K562 (cell line): ENCODE measurements around the gene ECSCR. TPM values are rescaled to one million over a fixed set of nuclear protein-coding genes. Genes with fewer than 3 reads are reported as not detected.

Source experiments
- ATAC-seq: fragments of 200-7000 bp; cut with Tn5 transposase; 3 replicates; pipeline ENCODE4 v1.9.1; 2020; ENCODE audit warnings: moderate library complexity
- BruUV-seq: library from RNA; stranded (reverse); fragments of 400-500 nt; replicated peaks from 2 replicates; lab custom pipeline; 2021; lab: Mats Ljungman, UMichigan
- CTCF ChIA-PET: fragments of 300-600 bp; formaldehyde crosslinking; extraction: SDS; loops from one replicate; lab custom pipeline; 2021; ENCODE audit warnings: low intra/inter-chr PET ratio; lab: Yijun Ruan, JAX
- POLR2A ChIA-PET: fragments of 300-600, 350-650 bp; sonication (Branson Sonifier 250); formaldehyde crosslinking; extraction: SDS; loops from one replicate; lab custom pipeline; 2021; ENCODE audit warnings: antibody characterized with exemption, inconsistent platforms; lab: Yijun Ruan, JAX
- DNase-seq, 4 experiments: peaks; one replicate each; pipeline versions ENCODE4 v3.0.0 to v3.0.0-alpha.2; 2011 to 2018; ENCODE audit warnings: low spot score in 3 of 4, mixed read lengths in 3 of 4; ENCODE audit errors: extremely low read depth in 1 of 4
- FAIRE-seq: peaks from 2 replicates; lab custom pipeline; 2011; peaks lifted over from hg19 to GRCh38; lab: Jason Lieb, UNC
- H2AFZ ChIP-seq: 2 replicates; pipeline ENCODE4 v1.6.0; 2011; ENCODE audit warnings: low read depth, low read length, control low read depth, inconsistent platforms
- H3K27ac ChIP-seq: fragments of 200-600 bp; 3 replicates; pipeline ENCODE4 v1.8.0; 2011; ENCODE audit warnings: low read depth, mild to moderate bottlenecking, control low read depth, inconsistent platforms, low read length, moderate library complexity, mixed read lengths; ENCODE audit errors: extremely low read depth
- H3K27me3 ChIP-seq, 2 experiments: fragments of 300-600 bp in 1 of 2; 2 replicates in 1 of 2; 3 replicates in 1 of 2; pipeline versions ENCODE4 v1.6.0 to v1.8.0; 2011; ENCODE audit warnings: inconsistent platforms in 2 of 2, low read length in 2 of 2, mild to moderate bottlenecking in 1 of 2, mixed read lengths in 1 of 2, moderate library complexity in 1 of 2; ENCODE audit not compliant: control insufficient read depth in 2 of 2, insufficient read depth in 2 of 2
- H3K36me3 ChIP-seq: fragments of 300-600 bp; 3 replicates; pipeline ENCODE4 v1.8.0; 2011; ENCODE audit warnings: mild to moderate bottlenecking, low read length, inconsistent platforms; ENCODE audit not compliant: control insufficient read depth, insufficient read depth
- H3K4me1 ChIP-seq, 2 experiments: fragments of 200-600 bp in 1 of 2; replicated peaks in 1 of 2; 2 replicates in 1 of 2; 3 replicates in 1 of 2; pipeline versions ENCODE4 v1.5.1 to v1.8.0; 2011; ENCODE audit warnings: inconsistent platforms in 2 of 2, low read length in 2 of 2, mild to moderate bottlenecking in 1 of 2, mixed read lengths in 1 of 2, moderate library complexity in 1 of 2; ENCODE audit not compliant: control insufficient read depth in 2 of 2, insufficient read depth in 2 of 2
- H3K4me2 ChIP-seq: 2 replicates; pipeline ENCODE4 v1.6.1; 2011; ENCODE audit warnings: low read length, control low read depth, inconsistent platforms, mixed read lengths; ENCODE audit not compliant: insufficient read depth
- H3K4me3 ChIP-seq: fragments of 200-600 bp; sonication (generic), shearing (Covaris generic); 2 replicates; pipeline ENCODE4 v1.5.1; 2016; ENCODE audit warnings: control low read depth, inconsistent platforms
- H3K79me2 ChIP-seq: fragments of 200-600 bp; 3 replicates; pipeline ENCODE4 v1.8.0; 2011; ENCODE audit warnings: low read length, inconsistent platforms; ENCODE audit not compliant: control insufficient read depth, insufficient read depth
- H3K9ac ChIP-seq, 2 experiments: 2 replicates each; pipeline versions ENCODE4 v1.6.0 to v1.6.1; 2011; ENCODE audit warnings: low read depth in 2 of 2, low read length in 2 of 2, control low read depth in 1 of 2, inconsistent platforms in 1 of 2, mild to moderate bottlenecking in 1 of 2, mixed read lengths in 1 of 2; ENCODE audit not compliant: insufficient read depth in 1 of 2
- H3K9me1 ChIP-seq: one replicate; pipeline ENCODE4 v1.6.0; 2011; ENCODE audit warnings: inconsistent platforms, mild to moderate bottlenecking, low read length, moderate library complexity; ENCODE audit not compliant: control insufficient read depth, insufficient read depth
- H3K9me3 ChIP-seq: replicated peaks from 2 replicates; pipeline ENCODE4 v1.5.1; 2011; ENCODE audit warnings: low read depth, low read length, inconsistent platforms; ENCODE audit not compliant: control insufficient read depth, insufficient read depth
- H4K20me1 ChIP-seq: replicated peaks from 2 replicates; pipeline ENCODE4 v1.6.1; 2011; ENCODE audit warnings: low read length, inconsistent platforms, mixed read lengths; ENCODE audit not compliant: control insufficient read depth, insufficient read depth
- ARID1B ChIP-seq: fragments of 450-650 bp; IDR thresholded peaks from 2 replicates; pipeline ENCODE4 v1.6.1; 2016; ENCODE audit warnings: antibody characterized with exemption, mild to moderate bottlenecking, inconsistent platforms
- CBFA2T3 ChIP-seq: fragments of 450-650 bp; IDR thresholded peaks from 2 replicates; pipeline ENCODE4 v1.6.1; 2017
- CTBP1 ChIP-seq: fragments of 450-650 bp; IDR thresholded peaks from 2 replicates; pipeline ENCODE4 v1.6.1; 2016; ENCODE audit warnings: borderline replicate concordance
- NEUROD1 ChIP-seq: fragments of 150-350 bp; IDR thresholded peaks from 2 replicates; pipeline ENCODE4 v1.6.1; 2014; ENCODE audit warnings: borderline replicate concordance, low read length, low read depth; ENCODE audit not compliant: partially characterized antibody
- SMARCE1 ChIP-seq: fragments of 450-650 bp; IDR thresholded peaks from 2 replicates; pipeline ENCODE4 v1.7.1; 2016; ENCODE audit warnings: mild to moderate bottlenecking
- TEAD4 ChIP-seq, 2 experiments: sonication (generic) in 1 of 2; formaldehyde crosslinking in 1 of 2; IDR thresholded peaks; 2 replicates each; pipeline versions ENCODE4 v1.6.1 to v1.8.0; 2012 to 2022; ENCODE audit warnings: borderline replicate concordance in 1 of 2, inconsistent platforms in 1 of 2, low read length in 1 of 2, mild to moderate bottlenecking in 1 of 2, missing genetic modification reagents in 1 of 2
- ZNF12 ChIP-seq: sonication (generic); formaldehyde crosslinking; IDR thresholded peaks from 2 replicates; pipeline ENCODE4 v1.4.0; 2020; ENCODE audit warnings: mild to moderate bottlenecking, missing genetic modification reagents
- WGBS: fragments of 100-300 bp; shearing (Covaris generic); methylation state at CpG from one replicate; pipeline ENCODE4 v1.1.6; 2016; ENCODE audit warnings: low coverage, mixed read lengths; ENCODE audit not compliant: insufficient coverage; ENCODE audit errors: missing lambda C conversion rate; 5-methylcytosine and 5-hydroxymethylcytosine counted together
- in situ Hi-C: fragments of 300-500 bp; cut with MboI; formaldehyde crosslinking; loops from 4 replicates; pipeline ENCODE4 v1.15.0; 2018; ENCODE audit warnings: inconsistent platforms, mixed read lengths
- intact Hi-C: fragments of 100-400 bp; cut with micrococcal nuclease; formaldehyde crosslinking; loops from 2 replicates; pipeline ENCODE4 v1.14.2; 2022
- polyA plus RNA-seq, 8 experiments: library from polyadenylated mRNA; depleted of rRNA in 4 of 8; stranded (reverse) in 5 of 8; unstranded in 3 of 8; fragments of >200 nt; fragmentation: Nextera tagmentation in 2 of 8; fragmentation: Illumina TruSeq in 1 of 8; extraction: Ambion mirVana in 2 of 8; extraction: Trizol in 1 of 8; gene quantifications; 2 replicates each; pipeline versions ENCODE4 v1.2.1 to v1.2.3, GENCODE V29; 2011 to 2014; ENCODE audit warnings: inconsistent platforms in 1 of 8, missing spikeins in 1 of 8
- total RNA-seq, 7 experiments: library from RNA; depleted of rRNA in 6 of 7; stranded (reverse); fragments of >200 nt in 6 of 7; fragmentation: Illumina TruSeq in 2 of 7; extraction: Trizol in 2 of 7; gene quantifications; 2 replicates each; pipeline versions ENCODE4 v1.2.1 to v1.2.3, GENCODE V29; 2011 to 2021; ENCODE audit warnings: low replicate concordance in 1 of 7

ECSCR gene
- total and polyA plus RNA-seq, 9 of the 15 experiments (the other 6 are each of a cell fraction or from before 2014, with no cell fraction given): 0.10 to 0.25 (median 0.13) TPM; not detected in 6

- peaks cover 3 to 5% of the 10 kb centered on the region in 2 experiments; a peak in 3 of 5 replicates for H3K4me1 ChIP-seq
- BruUV-seq: no TSS peak
Measured at GRCh38 chr5:139426203-139426885, 36.2 kb downstream of the ECSCR start.

More at GRCh38 chr5:139426203-139426885, 36.2 kb downstream of the ECSCR start:
- DNase-seq: peak in 1 of 4 experiments; percentile 28
- Histone ChIP-seq H3K9ac (no peak overlapping the region), H3K79me2 (no peaks in the 10 kb centered on the region), H3K9me1 (no peaks in the 10 kb centered on the region), H3K27me3 (no peaks in the 10 kb centered on the region), H3K4me3 (no peak overlapping the region), H3K27ac (no peak overlapping the region), H2AFZ (0 out of 2 replicates have a peak overlapping the region, but pooled peaks have one; percentile 46), H4K20me1 (no peaks in the 10 kb centered on the region), H3K4me2 (no peak overlapping the region), H3K9me3 (no peaks in the 10 kb centered on the region), H3K36me3 (no peaks in the 10 kb centered on the region)
- WGBS: 12% methylated on average over 8 of the region's 8 CpGs
- CTCF ChIA-PET: interaction anchor here (0.6 kb wide), 1 partner anchor 75 kb away, joined by 3 read pairs; no protein-coding TSS in a partner anchor
- POLR2A ChIA-PET: interaction anchor here (1.1 to 1.2 kb wide), 2 partner anchors 10 to 12 kb away, joined by 3 to 5 read pairs; no protein-coding TSS in a partner anchor
- no peak for TF ChIP-seq SMARCE1
- 0 out of 2 replicates have a peak, but pooled peaks have one; percentile 33 for TF ChIP-seq CTBP1
- TF ChIP-seq CBFA2T3: peak; percentile 26; the same call in 1 of the 2 replicates
- 0 out of 2 replicates have a peak, but pooled peaks have one; percentile 19 for TF ChIP-seq ARID1B
- no peak for TF ChIP-seq NEUROD1
- peak; percentile 93 for TF ChIP-seq ZNF12 (CRISPR knock-in tag)
- peak; percentile 39; the same call in 1 of the 2 replicates for TF ChIP-seq TEAD4 (IDR thresholded peaks at IDR 0.05; ENCODE audit: low read length)
- TF ChIP-seq TEAD4 (CRISPR knock-in tag; IDR thresholded peaks at IDR 0.05; ENCODE audit: borderline replicate concordance): no peak
- FAIRE-seq: no peak
- peak; percentile 66 for ATAC-seq
- intact Hi-C loops (loop anchor here (10.0 kb wide), 1 partner anchor 338 kb away; no protein-coding TSS in a partner anchor), in situ Hi-C loops (no loop called here)
